ENCODE results near the gene FNDC3B. TPM values are rescaled to one million over a fixed set of nuclear protein-coding genes. Genes with fewer than 3 reads are reported as not detected.

The FNDC3B gene
- total RNA-seq, 4 donors from 2014 or later: 49.7 to 188 (median 165) TPM

GRCh38 chr3:172311217-172311616, 271.8 kb downstream of the FNDC3B start:
- intact Hi-C loops (cut with DNase I; ENCODE audit: low total_unique reads): loop anchor here (10.0 kb wide), 1 partner anchor 176 kb away; no protein-coding TSS in a partner anchor
- H3K36me3 ChIP-seq: no peaks in the 10 kb centered on the region
- peaks cover 4 to 18% of the 10 kb centered on the region in 2 donors for H3K4me1 ChIP-seq

GRCh38 chr3:172312001-172312400, 272.6 kb downstream of the FNDC3B start:
- H3K27me3 ChIP-seq: no peaks in the 10 kb centered on the region
- H3K9me3 ChIP-seq: no peaks in the 10 kb centered on the region
- TF ChIP-seq POLR2A (IDR thresholded peaks at IDR 0.05): no peak
- TF ChIP-seq CTCF (IDR thresholded peaks at IDR 0.05): no peak
- no peaks in the 10 kb centered on the region for H3K36me3 ChIP-seq
- no peak for DNase-seq
- peaks cover 4 to 26% of the 10 kb centered on the region in 2 donors for H3K4me1 ChIP-seq
- peak overlapping the region; percentile 82 to 95 for H3K27ac ChIP-seq
- no peak overlapping the region for H3K4me3 ChIP-seq
- intact Hi-C loops (cut with DNase I; ENCODE audit: low total_unique reads): loop anchor here (10.0 kb wide), 1 partner anchor 177 kb away; no protein-coding TSS in a partner anchor

More at GRCh38 chr3:172311217-172311616, 271.8 kb downstream of the FNDC3B start:
- TF ChIP-seq CTCF (IDR thresholded peaks at IDR 0.05) (no peak), POLR2A (IDR thresholded peaks at IDR 0.05) (no peak)
- DNase-seq: no peak
- H3K4me3 ChIP-seq: no peak overlapping the region
- H3K27me3 ChIP-seq: no peaks in the 10 kb centered on the region
- no peaks in the 10 kb centered on the region for H3K9me3 ChIP-seq
- peak overlapping the region; percentile 16 to 22 for H3K27ac ChIP-seq

- peaks cover 11 to 33% of the 10 kb centered on the region in 2 donors for H3K4me1 ChIP-seq
- no peaks in the 10 kb centered on the region for H3K27me3 ChIP-seq
- intact Hi-C loops (cut with DNase I; ENCODE audit: low total_unique reads): loop anchor here (10.0 kb wide), 1 partner anchor 178 kb away; no protein-coding TSS in a partner anchor
- H3K36me3 ChIP-seq: no peaks in the 10 kb centered on the region
- no peak for DNase-seq
- H3K4me3 ChIP-seq: no peak overlapping the region
- no peaks in the 10 kb centered on the region for H3K9me3 ChIP-seq
- H3K27ac ChIP-seq: peak overlapping the region; percentile 82 to 95
- TF ChIP-seq POLR2A (IDR thresholded peaks at IDR 0.05) (no peak), CTCF (IDR thresholded peaks at IDR 0.05) (no peak)
Measured at GRCh38 chr3:172312711-172313110, 273.3 kb downstream of the FNDC3B start.

- intact Hi-C loops (cut with DNase I; ENCODE audit: low total_unique reads): loop anchor here (10.0 kb wide), 1 partner anchor 179 kb away; no protein-coding TSS in a partner anchor
- TF ChIP-seq CTCF (IDR thresholded peaks at IDR 0.05) (no peak), POLR2A (IDR thresholded peaks at IDR 0.05) (no peak)
- peaks cover 15 to 41% of the 10 kb centered on the region in 2 donors for H3K4me1 ChIP-seq
Measured at GRCh38 chr3:172313671-172314070, 274.3 kb downstream of the FNDC3B start.

DNA sequence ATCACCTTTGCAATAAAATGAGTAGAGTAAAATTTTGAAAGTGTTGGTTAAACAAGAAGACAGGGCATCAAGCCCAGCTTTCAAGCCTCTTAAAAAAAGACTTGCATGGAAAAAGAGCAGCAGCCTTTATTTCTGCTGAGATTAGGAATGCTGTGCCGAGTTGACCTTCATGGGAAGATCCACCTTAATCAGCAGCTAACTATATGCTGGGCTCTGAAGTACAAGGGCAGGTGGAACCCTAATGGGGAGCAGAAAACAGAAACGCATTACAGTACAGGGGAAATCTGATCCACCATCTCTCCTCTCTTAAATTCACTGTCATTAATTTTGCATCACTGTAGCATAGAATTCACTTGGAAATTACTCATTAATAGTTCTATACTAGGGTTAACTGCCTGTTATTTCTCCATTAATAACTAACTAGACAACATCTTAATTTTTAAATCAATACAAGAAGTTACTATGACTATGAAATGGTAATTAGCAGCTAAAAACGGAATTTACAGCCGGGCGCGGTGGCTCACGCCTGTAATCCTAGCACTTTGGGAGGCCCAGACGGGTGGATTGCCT, 275.3 kb downstream of the FNDC3B start:
- Histone ChIP-seq H3K27ac (peak overlapping the region; percentile 82 to 95), H3K4me1 (peaks cover 20 to 47% of the 10 kb centered on the region in 2 donors), H3K4me3 (no peak overlapping the region), H3K36me3 (no peaks in the 10 kb centered on the region), H3K27me3 (no peaks in the 10 kb centered on the region), H3K9me3 (no peaks in the 10 kb centered on the region)
- TF ChIP-seq CTCF (IDR thresholded peaks at IDR 0.05) (no peak), POLR2A (IDR thresholded peaks at IDR 0.05) (no peak)
- no peak for DNase-seq
- intact Hi-C loops (cut with DNase I; ENCODE audit: low total_unique reads): loop anchor here (10.0 kb wide), 1 partner anchor 180 kb away; no protein-coding TSS in a partner anchor

More at GRCh38 chr3:172313671-172314070, 274.3 kb downstream of the FNDC3B start:
- no peaks in the 10 kb centered on the region for H3K9me3 ChIP-seq
- peak overlapping the region; percentile 82 to 95 for H3K27ac ChIP-seq
- no peaks in the 10 kb centered on the region for H3K36me3 ChIP-seq
- no peak overlapping the region for H3K4me3 ChIP-seq
- H3K27me3 ChIP-seq: no peaks in the 10 kb centered on the region
- no peak for DNase-seq
